Left ventricle myocardium inferior (tissue), 1 donor: Measurements from ENCODE around the gene POU2AF1. TPM values are rescaled to one million over a fixed set of nuclear protein-coding genes. Genes with fewer than 3 reads are reported as not detected.

Source experiments
- DNase-seq: peaks from one replicate; pipeline ENCODE4 v3.0.0-alpha.2; 2020
- H3K27ac ChIP-seq: fragments of 200-600 bp; replicated peaks from 2 replicates; pipeline ENCODE4 v1.8.0; 2021
- H3K27me3 ChIP-seq: fragments of 200-600 bp; 2 replicates; pipeline ENCODE4 v1.8.0; 2021; ENCODE audit warnings: low read depth
- H3K36me3 ChIP-seq: fragments of 200-600 bp; 2 replicates; pipeline ENCODE4 v1.8.0; 2021
- H3K4me1 ChIP-seq: fragments of 200-600 bp; 2 replicates; pipeline ENCODE4 v1.8.0; 2021
- H3K4me3 ChIP-seq: fragments of 200-600 bp; 2 replicates; pipeline ENCODE4 v1.8.0; 2021; ENCODE audit warnings: mild to moderate bottlenecking, moderate library complexity
- H3K9me3 ChIP-seq: fragments of 200-600 bp; replicated peaks from 2 replicates; pipeline ENCODE4 v1.8.0; 2021
- intact Hi-C: fragments of 100-400 bp; cut with micrococcal nuclease; formaldehyde crosslinking; loops from one replicate; pipeline ENCODE4 v1.11.0; 2022
- total RNA-seq: library from RNA; stranded (reverse); fragmentation: NEBNext Ultra II Directional; extraction: Animal tissue kit (Norgen Biotek cat#: 25700); gene quantifications from one replicate; pipeline ENCODE4 v1.2.1, GENCODE V29; 2021
- TF ChIP-seq, protein P1 (sequence below): fragments of 200-600 bp; IDR thresholded peaks from 2 replicates; pipeline ENCODE4 v1.8.0; 2021; ENCODE audit warnings: antibody characterized with exemption, mild to moderate bottlenecking, borderline replicate concordance
- donor health status: DM: no; HTN: yes; CAD: no; lungs with severe emphysema.

POU2AF1 gene
- total RNA-seq, 1 donor from 2014 or later, result 0.05 TPM

DNA sequence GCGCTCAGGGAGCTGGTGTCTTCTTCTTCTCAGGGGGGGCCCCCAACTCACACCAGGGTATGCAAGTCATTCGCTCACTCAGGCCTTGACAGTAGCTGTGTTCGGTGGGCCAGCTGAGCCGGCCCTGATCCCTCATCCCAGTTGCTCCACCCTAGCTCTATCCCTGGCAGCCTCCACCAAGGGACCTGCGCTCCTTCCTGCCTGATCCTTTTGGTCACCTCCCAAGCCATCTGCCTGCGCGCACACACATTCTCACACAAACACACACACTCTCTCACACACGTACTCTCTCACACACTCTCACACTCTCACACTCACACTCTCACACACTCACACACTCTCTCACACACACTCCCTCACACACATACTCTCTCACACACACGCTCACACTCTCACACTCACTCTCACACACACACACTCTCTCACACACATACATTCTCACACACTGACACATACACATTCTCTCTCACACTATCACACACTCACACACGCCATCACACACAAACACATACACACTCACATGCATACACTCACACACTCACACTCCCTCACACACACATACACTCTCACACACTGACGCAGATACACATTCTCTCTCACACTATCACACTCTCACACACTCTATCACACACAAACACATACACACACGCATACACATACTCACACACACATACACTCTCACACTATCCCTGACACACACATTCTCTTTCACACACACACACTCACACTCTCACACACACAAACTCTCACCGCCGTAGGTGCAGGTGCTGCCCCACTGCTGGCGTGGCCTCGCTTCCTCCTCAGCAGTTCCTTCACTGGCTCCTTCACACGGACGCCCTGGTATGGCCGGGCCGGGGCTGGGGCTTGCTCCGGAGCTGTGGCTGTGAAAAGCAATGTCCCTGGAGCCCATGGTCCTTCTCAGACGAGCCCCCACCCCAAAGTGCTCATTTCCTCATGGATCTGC lies 20.8 kb downstream of the POU2AF1 start:
- Histone ChIP-seq H3K27ac (no peak overlapping the region), H3K4me1 (no peaks in the 10 kb centered on the region), H3K4me3 (no peak overlapping the region), H3K27me3 (no peaks in the 10 kb centered on the region), H3K9me3 (no peaks in the 10 kb centered on the region), H3K36me3 (no peaks in the 10 kb centered on the region)
- TF ChIP-seq, protein P1, sequence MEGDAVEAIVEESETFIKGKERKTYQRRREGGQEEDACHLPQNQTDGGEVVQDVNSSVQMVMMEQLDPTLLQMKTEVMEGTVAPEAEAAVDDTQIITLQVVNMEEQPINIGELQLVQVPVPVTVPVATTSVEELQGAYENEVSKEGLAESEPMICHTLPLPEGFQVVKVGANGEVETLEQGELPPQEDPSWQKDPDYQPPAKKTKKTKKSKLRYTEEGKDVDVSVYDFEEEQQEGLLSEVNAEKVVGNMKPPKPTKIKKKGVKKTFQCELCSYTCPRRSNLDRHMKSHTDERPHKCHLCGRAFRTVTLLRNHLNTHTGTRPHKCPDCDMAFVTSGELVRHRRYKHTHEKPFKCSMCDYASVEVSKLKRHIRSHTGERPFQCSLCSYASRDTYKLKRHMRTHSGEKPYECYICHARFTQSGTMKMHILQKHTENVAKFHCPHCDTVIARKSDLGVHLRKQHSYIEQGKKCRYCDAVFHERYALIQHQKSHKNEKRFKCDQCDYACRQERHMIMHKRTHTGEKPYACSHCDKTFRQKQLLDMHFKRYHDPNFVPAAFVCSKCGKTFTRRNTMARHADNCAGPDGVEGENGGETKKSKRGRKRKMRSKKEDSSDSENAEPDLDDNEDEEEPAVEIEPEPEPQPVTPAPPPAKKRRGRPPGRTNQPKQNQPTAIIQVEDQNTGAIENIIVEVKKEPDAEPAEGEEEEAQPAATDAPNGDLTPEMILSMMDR, result no peak
- no peak for DNase-seq
- intact Hi-C loops, result no loop called here

DNA sequence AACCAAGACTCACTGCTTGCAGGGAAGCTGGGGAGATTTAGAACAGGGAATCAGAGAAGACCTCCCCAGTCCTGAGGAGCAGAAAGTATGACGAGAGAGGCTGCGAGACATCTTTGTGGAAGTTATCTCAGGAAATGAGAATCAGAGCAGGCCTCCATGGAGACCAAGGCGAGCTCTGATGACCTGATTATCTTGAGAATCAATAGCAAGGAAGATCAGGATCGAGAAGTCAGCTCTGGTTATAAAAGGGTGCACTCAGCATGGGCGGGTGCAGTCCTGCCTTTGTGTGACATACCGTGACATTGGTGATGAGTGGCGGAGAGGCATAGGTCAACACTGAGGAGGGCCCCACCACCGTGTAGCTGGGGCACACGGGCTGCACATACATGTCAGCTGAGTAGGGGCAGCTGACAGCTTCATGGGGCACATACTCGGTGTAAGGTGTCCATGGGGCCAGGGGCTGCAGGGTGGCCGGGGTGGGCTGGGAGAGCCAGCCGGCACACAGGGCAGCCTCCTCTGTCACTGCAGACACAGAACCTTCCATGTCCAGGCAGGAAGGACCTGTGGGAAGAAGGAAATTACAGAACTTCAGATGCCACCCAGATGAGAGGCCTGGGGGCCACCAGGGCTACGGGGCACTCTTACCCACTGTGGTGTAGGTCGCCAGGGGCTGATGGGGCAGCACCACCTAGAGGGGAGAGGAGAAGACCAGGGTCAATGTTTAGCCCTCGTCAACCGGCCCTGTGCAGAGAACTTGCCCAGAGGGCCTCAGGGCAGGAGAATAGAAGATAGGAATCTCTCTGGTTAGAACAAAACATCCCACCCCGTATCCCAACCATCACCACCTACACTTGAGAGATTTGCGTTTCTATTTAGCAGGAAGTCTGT lies 21.7 kb downstream of the POU2AF1 start:
- Histone ChIP-seq H3K9me3 (no peaks in the 10 kb centered on the region), H3K27ac (no peak overlapping the region), H3K27me3 (no peaks in the 10 kb centered on the region), H3K4me1 (no peaks in the 10 kb centered on the region), H3K4me3 (no peak overlapping the region), H3K36me3 (no peaks in the 10 kb centered on the region)
- intact Hi-C loops, result no loop called here
- DNase-seq, result no peak
- TF ChIP-seq, protein P1, result no peak

DNA sequence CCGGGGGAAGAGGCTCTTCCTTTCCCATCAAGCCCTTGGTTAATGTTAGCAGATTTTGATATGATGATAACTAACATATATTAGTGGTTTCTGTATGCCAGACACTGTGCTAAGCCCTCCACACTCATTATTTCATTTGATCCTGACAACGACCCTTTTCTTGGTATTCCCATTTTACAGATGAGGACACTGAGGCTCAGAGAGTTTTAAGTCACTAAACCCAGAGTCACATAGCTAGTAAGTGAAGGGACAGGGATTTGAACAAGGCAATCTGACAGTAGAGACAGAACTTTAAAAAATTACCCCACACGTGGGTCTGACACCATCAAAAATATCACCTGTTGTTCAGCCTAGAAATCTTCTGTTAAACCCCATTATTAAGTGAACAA lies 22.4 kb downstream of the POU2AF1 start:
- Histone ChIP-seq H3K4me1 (peaks cover 2% of the 10 kb centered on the region), H3K4me3 (no peak overlapping the region), H3K27me3 (no peaks in the 10 kb centered on the region), H3K9me3 (no peaks in the 10 kb centered on the region), H3K27ac (no peak overlapping the region), H3K36me3 (no peaks in the 10 kb centered on the region)
- TF ChIP-seq, protein P1, result no peak
- DNase-seq, result no peak
- intact Hi-C loops, result no loop called here

DNA sequence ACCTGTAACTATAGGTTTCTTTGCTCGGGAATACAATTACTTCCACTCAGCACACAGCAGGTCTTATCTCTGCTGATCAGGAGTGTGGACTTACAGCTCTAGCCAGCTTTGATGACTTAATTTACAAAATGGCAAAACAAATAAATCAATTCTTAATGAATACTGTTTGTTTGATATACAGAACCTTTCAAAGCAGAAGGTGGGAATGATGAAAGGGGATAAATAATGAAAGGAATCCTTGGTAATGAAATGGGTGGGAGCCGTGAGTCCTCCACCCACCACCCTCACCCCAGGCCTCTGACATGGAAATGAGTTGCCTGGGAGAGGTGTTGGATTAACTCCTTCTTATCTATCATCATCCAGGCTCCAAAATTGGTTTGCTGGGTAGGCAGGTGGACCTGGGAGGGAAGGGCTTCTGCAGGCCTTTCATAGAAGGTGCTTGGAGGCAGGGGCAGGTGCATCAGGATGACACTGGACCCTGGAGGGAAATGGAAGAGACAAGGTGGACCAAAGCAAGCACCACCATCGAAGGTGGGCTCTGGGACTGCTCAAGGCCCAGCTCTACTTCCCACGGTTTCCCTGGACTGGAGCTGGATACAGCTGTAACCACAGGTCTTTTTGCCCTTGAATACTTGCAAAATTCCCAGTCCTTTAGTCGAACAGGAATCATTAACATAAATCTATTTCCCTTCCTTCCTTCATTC lies 23.0 kb downstream of the POU2AF1 start:
- Histone ChIP-seq H3K4me1 (peaks cover 5% of the 10 kb centered on the region), H3K27ac (no peak overlapping the region), H3K4me3 (no peak overlapping the region), H3K9me3 (no peaks in the 10 kb centered on the region), H3K36me3 (no peaks in the 10 kb centered on the region), H3K27me3 (no peaks in the 10 kb centered on the region)
- no peak for DNase-seq
- TF ChIP-seq, protein P1, result no peak
- intact Hi-C loops, result no loop called here

DNA sequence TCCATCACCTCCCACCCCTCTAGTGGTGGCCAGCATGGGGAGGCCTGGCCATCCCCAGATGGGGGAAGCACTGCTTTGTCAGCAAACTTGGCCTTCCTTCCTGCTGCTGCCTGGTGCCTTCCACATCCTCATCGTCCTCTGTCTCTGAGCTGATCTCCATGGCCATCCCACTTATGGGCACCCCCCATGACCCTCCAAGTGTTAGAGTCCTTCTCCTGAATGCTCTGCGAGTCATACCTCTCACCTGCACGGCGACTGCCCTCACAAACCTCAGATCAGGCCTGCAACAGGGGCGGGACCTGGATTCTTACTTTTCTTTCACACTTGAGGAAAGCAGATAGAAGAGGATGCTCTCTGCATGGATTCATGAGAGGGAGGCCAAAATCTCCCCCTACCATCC lies 24.0 kb downstream of the POU2AF1 start:
- Histone ChIP-seq H3K4me3 (no peak overlapping the region), H3K4me1 (peaks cover 5% of the 10 kb centered on the region), H3K27me3 (no peaks in the 10 kb centered on the region), H3K9me3 (no peaks in the 10 kb centered on the region), H3K36me3 (no peaks in the 10 kb centered on the region), H3K27ac (no peak overlapping the region)
- TF ChIP-seq, protein P1, result no peak
- no peak for DNase-seq
- intact Hi-C loops, result no loop called here
